HepG2 (cell line): ENCODE measurements around the gene ZC3H4. TPM values are rescaled to one million over a fixed set of nuclear protein-coding genes. Genes with fewer than 3 reads are reported as not detected.

Experiments used
- ATAC-seq: fragments of 200-7000 bp; cut with Tn5 transposase; 3 replicates; pipeline ENCODE4 v1.9.1; 2020; ENCODE audit warnings: mild to moderate bottlenecking, moderate library complexity
- BruUV-seq: library from RNA; stranded (reverse); fragments of 400-500 nt; replicated peaks from 2 replicates; lab custom pipeline; 2021; lab: Mats Ljungman, UMichigan
- CTCF ChIA-PET: fragments of 300-600 bp; formaldehyde crosslinking; extraction: SDS; loops from one replicate; lab custom pipeline; 2021; ENCODE audit warnings: low total read pairs, inconsistent platforms, low intra/inter-chr PET ratio; lab: Yijun Ruan, JAX
- POLR2A ChIA-PET: fragments of 350-600 bp; sonication (Branson Sonifier 250); formaldehyde crosslinking; loops from one replicate; lab custom pipeline; 2020; ENCODE audit warnings: antibody characterized with exemption, inconsistent platforms; lab: Yijun Ruan, JAX
- DNase-seq: peaks from one replicate; pipeline ENCODE4 v3.0.0-alpha.2; 2015; ENCODE audit warnings: low spot score
- FAIRE-seq: peaks from 3 replicates; lab custom pipeline; 2011; peaks lifted over from hg19 to GRCh38; lab: Jason Lieb, UNC
- H2AFZ ChIP-seq: one replicate; pipeline ENCODE4 v1.6.1; 2011; ENCODE audit warnings: low read length, inconsistent platforms
- H3K27ac ChIP-seq: fragments of 300-600 bp; 3 replicates; pipeline ENCODE4 v1.8.0; 2011; ENCODE audit warnings: mixed run types, mild to moderate bottlenecking, mixed read lengths, low read length, inconsistent platforms; ENCODE audit not compliant: insufficient read depth; ENCODE audit errors: extremely low read length
- H3K27me3 ChIP-seq, 2 experiments: fragments of 200-600 bp in 1 of 2; 2 replicates in 1 of 2; 3 replicates in 1 of 2; pipeline versions ENCODE4 v1.6.0 to v1.8.0; 2011; ENCODE audit warnings: low read length in 2 of 2, mild to moderate bottlenecking in 2 of 2, moderate library complexity in 2 of 2, inconsistent platforms in 1 of 2; ENCODE audit not compliant: insufficient read depth in 2 of 2, control insufficient read depth in 1 of 2
- H3K36me3 ChIP-seq, 2 experiments: fragments of 200-600 bp in 1 of 2; replicated peaks in 1 of 2; 2 replicates in 1 of 2; 3 replicates in 1 of 2; pipeline versions ENCODE4 v1.5.1 to v1.8.0; 2011; ENCODE audit warnings: low read length in 2 of 2, inconsistent platforms in 1 of 2; ENCODE audit not compliant: insufficient read depth in 2 of 2, control insufficient read depth in 1 of 2
- H3K4me1 ChIP-seq: 2 replicates; pipeline ENCODE4 v1.5.1; 2012; ENCODE audit warnings: low read length, inconsistent platforms; ENCODE audit not compliant: insufficient read depth
- H3K4me2 ChIP-seq: 2 replicates; pipeline ENCODE4 v1.6.0; 2011; ENCODE audit warnings: low read depth, low read length, inconsistent platforms
- H3K4me3 ChIP-seq, 3 experiments: fragments of 200-600 bp in 1 of 3; sonication (generic), shearing (Covaris generic) in 1 of 3; replicated peaks in 1 of 3; 2 replicates each; pipeline ENCODE4 v1.5.1; 2011 to 2016; ENCODE audit warnings: low read length in 3 of 3, inconsistent platforms in 2 of 3, low read depth in 2 of 3, mild to moderate bottlenecking in 2 of 3, control low read depth in 1 of 3, mixed read lengths in 1 of 3; ENCODE audit not compliant: insufficient read depth in 1 of 3
- H3K79me2 ChIP-seq: one replicate; pipeline ENCODE4 v1.6.1; 2011; ENCODE audit warnings: low read length, inconsistent platforms; ENCODE audit not compliant: insufficient read depth
- H3K9ac ChIP-seq: 2 replicates; pipeline ENCODE4 v1.6.0; 2011; ENCODE audit warnings: mild to moderate bottlenecking, low read depth, low read length, inconsistent platforms; ENCODE audit not compliant: insufficient read depth
- H3K9me3 ChIP-seq: 2 replicates; pipeline ENCODE4 v1.5.1; 2012; ENCODE audit warnings: mild to moderate bottlenecking, low read length
- H4K20me1 ChIP-seq: 2 replicates; pipeline ENCODE4 v1.6.0; 2011; ENCODE audit warnings: inconsistent platforms, mild to moderate bottlenecking, low read length, moderate library complexity; ENCODE audit not compliant: insufficient read depth
- E2F1 ChIP-seq: sonication (generic); formaldehyde crosslinking; IDR thresholded peaks from 2 replicates; pipeline ENCODE4 v1.5.0; 2020; ENCODE audit warnings: missing genetic modification reagents
- FOSL1 ChIP-seq: sonication (generic); formaldehyde crosslinking; IDR thresholded peaks from 2 replicates; pipeline ENCODE4 v1.9.0; 2021; ENCODE audit warnings: missing genetic modification reagents, borderline replicate concordance
- HNRNPK ChIP-seq: fragments of 200-400 bp; formaldehyde crosslinking; IDR thresholded peaks from 2 replicates; pipeline ENCODE4 v1.6.1; 2018; ENCODE audit warnings: low read length, low read depth, moderate library complexity, mild to moderate bottlenecking; ENCODE audit not compliant: poor library complexity, severe bottlenecking
- MAF1 ChIP-seq: sonication (generic); formaldehyde crosslinking; IDR thresholded peaks from 2 replicates; pipeline ENCODE4 v1.5.0; 2020; ENCODE audit warnings: missing genetic modification reagents, borderline replicate concordance
- MIER2 ChIP-seq: IDR thresholded peaks from 2 replicates; pipeline ENCODE4 v1.6.1; 2016; ENCODE audit warnings: missing biosample characterization, missing genetic modification reagents
- RFXAP ChIP-seq: sonication (generic); formaldehyde crosslinking; IDR thresholded peaks from 2 replicates; pipeline ENCODE4 v1.4.0; 2020; ENCODE audit warnings: missing genetic modification reagents, borderline replicate concordance
- WIZ ChIP-seq: sonication (generic); formaldehyde crosslinking; IDR thresholded peaks from 2 replicates; pipeline ENCODE4 v1.5.1; 2020; ENCODE audit warnings: mild to moderate bottlenecking, missing genetic modification reagents
- ZNF12 ChIP-seq: sonication (generic); formaldehyde crosslinking; IDR thresholded peaks from 2 replicates; pipeline ENCODE4 v1.5.0; 2020; ENCODE audit warnings: missing genetic modification reagents
- ZNF484 ChIP-seq: sonication (generic); formaldehyde crosslinking; IDR thresholded peaks from 2 replicates; pipeline ENCODE4 v1.5.1; 2020; ENCODE audit warnings: mild to moderate bottlenecking, low read depth, missing genetic modification reagents, borderline replicate concordance
- ZNF646 ChIP-seq: sonication (generic); formaldehyde crosslinking; IDR thresholded peaks from 2 replicates; pipeline ENCODE4 v1.9.0; 2021; ENCODE audit warnings: mild to moderate bottlenecking, missing genetic modification reagents
- ZNF749 ChIP-seq: sonication (generic); formaldehyde crosslinking; IDR thresholded peaks from 2 replicates; pipeline ENCODE4 v1.8.0; 2022; ENCODE audit warnings: mild to moderate bottlenecking, missing genetic modification reagents, moderate library complexity, borderline replicate concordance
- ZSCAN20 ChIP-seq: sonication (generic); formaldehyde crosslinking; IDR thresholded peaks from 2 replicates; pipeline ENCODE4 v1.4.0; 2020; ENCODE audit warnings: missing genetic modification reagents, mild to moderate bottlenecking, borderline replicate concordance
- WGBS: methylation state at CpG from one replicate; pipeline ENCODE4 v1.1.6; 2017; ENCODE audit warnings: low lambda C conversion rate; 5-methylcytosine and 5-hydroxymethylcytosine counted together
- in situ Hi-C: cut with HindIII; loops from 2 replicates; pipeline ENCODE4 v1.10.0; 2017; ENCODE audit warnings: low pct_unique_long_range_greater_than_20kb; ENCODE audit not compliant: extremely low pct_ligation_motif_present
- intact Hi-C: fragments of 100-400 bp; cut with micrococcal nuclease; formaldehyde crosslinking; loops from one replicate; pipeline ENCODE4 v1.10.0; 2022; ENCODE audit not compliant: unreplicated experiment
- polyA plus RNA-seq, 8 experiments: library from polyadenylated mRNA; depleted of rRNA in 3 of 8; stranded (reverse) in 7 of 8; unstranded in 1 of 8; fragments of >200 nt; fragmentation: Illumina TruSeq in 4 of 8; extraction: Trizol in 4 of 8; gene quantifications; 2 replicates each; pipeline versions ENCODE4 v1.2.1 to v1.2.3, GENCODE V29; 2011 to 2016; ENCODE audit warnings: low read depth in 4 of 8, missing spikeins in 1 of 8, mixed read lengths in 1 of 8; ENCODE audit not compliant: insufficient read depth in 1 of 8
- total RNA-seq, 5 experiments: library from RNA; depleted of rRNA; stranded (reverse); fragments of >200 nt; fragmentation: Illumina TruSeq; extraction: Trizol; gene quantifications; 2 replicates each; pipeline ENCODE4 v1.2.3, GENCODE V29; 2016; ENCODE audit warnings: low read depth in 1 of 5

Gene ZC3H4
- total and polyA plus RNA-seq, 2 of the 13 experiments (the other 11 are each of a cell fraction or from before 2014, with no cell fraction given) = 1.8 to 10.7 TPM

- Histone ChIP-seq H3K27ac (peak overlapping the region; percentile 91), H3K4me1 (peaks cover 71% of the 10 kb centered on the region), H3K4me3 (peak overlapping the region in 2 of 3 experiments; percentile 8 to 64; a peak in 4 of 6 replicates), H3K9ac (peak overlapping the region; percentile 72), H2AFZ (no peak overlapping the region), H3K79me2 (peaks cover 48% of the 10 kb centered on the region), H3K27me3 (no peaks in the 10 kb centered on the region), H3K9me3 (no peaks in the 10 kb centered on the region), H4K20me1 (no peaks in the 10 kb centered on the region), H3K36me3 (peaks cover 10 to 31% of the 10 kb centered on the region in 2 experiments), H3K4me2 (peak overlapping the region; percentile 70)
- peak; percentile 83 for ATAC-seq
- WGBS = 1% methylated on average over 9 of the region's 9 CpGs
- ChIA-PET CTCF (interaction anchor here (1.3 kb wide), 1 partner anchor 12 kb away, joined by 3 read pairs; no protein-coding TSS in a partner anchor), POLR2A (interaction anchor here (0.6 to 11.1 kb wide), 15 partner anchors 9 to 161 kb away, joined by 3 to 456 read pairs (median 7); partner anchors contain the start of genes CCDC9, SAE1 and ZC3H4)
- intact Hi-C loops (loop anchor here (1.0 kb wide), 2 partner anchors 12 to 18 kb away; partner anchors contain the start of gene ZC3H4), in situ Hi-C loops (no loop called here)
- no peak for DNase-seq
- BruUV-seq = TSS peak; percentile 66
- no peak for FAIRE-seq
- TF ChIP-seq ZNF484 (CRISPR knock-in tag) (no peak), ZNF749 (CRISPR knock-in tag) (no peak), ZSCAN20 (CRISPR knock-in tag) (no peak), FOSL1 (CRISPR knock-in tag) (no peak), E2F1 (CRISPR knock-in tag) (0 out of 2 replicates have a peak, but pooled peaks have one; percentile 29), ZNF646 (CRISPR knock-in tag) (no peak), ZNF12 (0 out of 2 replicates have a peak, but pooled peaks have one; percentile 2), MAF1 (no peak), RFXAP (CRISPR knock-in tag) (0 out of 2 replicates have a peak, but pooled peaks have one; percentile 15), WIZ (CRISPR knock-in tag) (no peak), HNRNPK (peak; percentile 45), MIER2 (no peak)
These were observed 18.0 kb downstream of the ZC3H4 start for GRCh38 chr19:47095476-47096099.
